CD4-positive, alpha-beta T cell (primary cell): ENCODE data around the gene LAIR1. TPM values are rescaled to one million over a fixed set of nuclear protein-coding genes. Genes with fewer than 3 reads are reported as not detected.
A peak's percentile ranks its signal among the peaks of the same experiment; 100 is the strongest.

Experiments
- ATAC-seq: fragments of 200-7000 bp; cut with Tn5 transposase; one replicate; pipeline ENCODE4 v1.10.0; 2022; ENCODE audit warnings: mild to moderate bottlenecking; ENCODE audit not compliant: poor library complexity
- CTCF ChIA-PET: fragments of 350-600 bp; sonication (Branson Sonifier 250); formaldehyde crosslinking; loops from one replicate; lab custom pipeline; 2021; ENCODE audit warnings: antibody characterized with exemption, inconsistent platforms; lab: Charles Lee
- POLR2A ChIA-PET: fragments of 350-600 bp; sonication (Branson Sonifier 250); formaldehyde crosslinking; loops from one replicate; lab custom pipeline; 2021; ENCODE audit warnings: antibody characterized with exemption, inconsistent platforms; lab: Charles Lee
- DNase-seq, 14 experiments: peaks; one replicate each; pipeline ENCODE4 v3.0.0-alpha.2; 2013 to 2020; ENCODE audit warnings: mixed read lengths in 2 of 14
- H3K27ac ChIP-seq, 2 donors: one replicate each; pipeline versions ENCODE4 v1.5.1 to v1.7.0; 2013; ENCODE audit warnings: low read length in 2 of 2, low read depth in 1 of 2, mild to moderate bottlenecking in 1 of 2
- H3K27me3 ChIP-seq, 2 experiments: 1 replicate in 1 of 2; 2 replicates in 1 of 2; pipeline versions ENCODE4 v1.6.1 to v1.7.0; 2013; ENCODE audit warnings: low read length in 2 of 2, control low read depth in 1 of 2, mild to moderate bottlenecking in 1 of 2, moderate library complexity in 1 of 2; ENCODE audit not compliant: insufficient read depth in 2 of 2, control insufficient read depth in 1 of 2
- H3K36me3 ChIP-seq: one replicate; pipeline ENCODE4 v1.6.1; 2013; ENCODE audit warnings: low read length, control low read depth; ENCODE audit not compliant: insufficient read depth
- H3K4me1 ChIP-seq: one replicate; pipeline ENCODE4 v1.6.1; 2013; ENCODE audit warnings: low read length, control low read depth; ENCODE audit not compliant: insufficient read depth
- H3K4me3 ChIP-seq: one replicate; pipeline ENCODE4 v1.5.1; 2013; ENCODE audit warnings: mild to moderate bottlenecking, low read length, moderate library complexity
- H3K9me3 ChIP-seq, 2 experiments: 1 replicate in 1 of 2; 2 replicates in 1 of 2; pipeline versions ENCODE4 v1.6.1 to v1.7.0; 2013; ENCODE audit warnings: low read length in 2 of 2, mild to moderate bottlenecking in 2 of 2, control low read depth in 1 of 2, moderate library complexity in 1 of 2; ENCODE audit not compliant: control insufficient read depth in 1 of 2, insufficient read depth in 1 of 2
- H3K27ac Mint-ChIP-seq: one replicate; pipeline ENCODE4 v1.8.0; 2020; ENCODE audit warnings: mixed read lengths
- H3K27me3 Mint-ChIP-seq: one replicate; pipeline ENCODE4 v1.8.0; 2021; ENCODE audit warnings: mixed read lengths
- H3K36me3 Mint-ChIP-seq: one replicate; pipeline ENCODE4 v1.8.0; 2021; ENCODE audit warnings: low read depth, mixed read lengths
- H3K4me1 Mint-ChIP-seq: one replicate; pipeline ENCODE4 v1.8.0; 2021; ENCODE audit warnings: low read depth, mixed read lengths
- H3K4me3 Mint-ChIP-seq: one replicate; pipeline ENCODE4 v1.8.0; 2020; ENCODE audit warnings: mild to moderate bottlenecking, mixed read lengths
- H3K9me3 Mint-ChIP-seq: one replicate; pipeline ENCODE4 v1.8.0; 2020; ENCODE audit warnings: mixed read lengths
- intact Hi-C, 2 experiments: fragments of 100-400 bp; cut with DNase I in 1 of 2; cut with micrococcal nuclease in 1 of 2; formaldehyde crosslinking; loops; one replicate each; pipeline versions ENCODE4 v1.15.1 to v1.9.0; 2023 to 2025; cut with DNase I, micrococcal nuclease
- total RNA-seq, 174 experiments: library from RNA in 2 of 174; stranded (reverse) in 2 of 174; gene quantifications; one replicate each; pipeline ENCODE4 v1.2.3 and lab custom pipeline; 2021 to 2026
- TF ChIP-seq, protein P1 (sequence below): fragments of 200-600 bp; IDR thresholded peaks from one replicate; pipeline ENCODE4 v1.8.0; 2022; ENCODE audit warnings: antibody characterized with exemption, mild to moderate bottlenecking

The LAIR1 gene
- total RNA-seq, 2 experiments from 2014 or later = 12.3 to 14.4 TPM

- no peak overlapping the region for H3K27ac Mint-ChIP-seq
These were observed 12.7 kb downstream of the LAIR1 start for GRCh38 chr19:54352041-54352440.

DNA sequence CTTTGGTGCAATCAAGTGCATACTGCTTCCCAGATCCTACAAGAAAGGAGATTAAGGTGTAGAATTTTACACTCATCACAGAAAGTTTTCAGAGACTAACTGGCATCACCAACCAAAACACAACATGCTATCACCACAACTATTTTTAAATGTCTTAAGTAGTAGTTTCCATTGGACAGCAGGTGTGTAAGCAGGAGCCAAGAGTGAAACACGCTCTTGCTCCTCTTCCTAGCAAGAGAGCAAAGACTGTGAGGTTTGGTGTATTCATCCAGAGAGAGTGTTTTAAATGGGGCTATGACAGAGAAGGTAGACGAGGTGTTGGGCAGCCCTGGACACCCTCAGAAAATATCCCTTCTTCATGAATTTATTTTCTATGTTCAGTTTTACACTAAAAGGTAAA, 13.3 kb downstream of the LAIR1 start:
- CTCF ChIA-PET = no interaction called here
- intact Hi-C loops = no loop called here

More at GRCh38 chr19:54352041-54352440, 12.7 kb downstream of the LAIR1 start:
- no peak overlapping the region for H3K27ac ChIP-seq
- Mint-ChIP-seq H3K4me3 (no peak overlapping the region), H3K36me3 (peaks cover 5% of the 10 kb centered on the region), H3K4me1 (peaks cover 3% of the 10 kb centered on the region), H3K9me3 (no peaks in the 10 kb centered on the region), H3K27me3 (peaks cover 8% of the 10 kb centered on the region)
- TF ChIP-seq, protein P1, sequence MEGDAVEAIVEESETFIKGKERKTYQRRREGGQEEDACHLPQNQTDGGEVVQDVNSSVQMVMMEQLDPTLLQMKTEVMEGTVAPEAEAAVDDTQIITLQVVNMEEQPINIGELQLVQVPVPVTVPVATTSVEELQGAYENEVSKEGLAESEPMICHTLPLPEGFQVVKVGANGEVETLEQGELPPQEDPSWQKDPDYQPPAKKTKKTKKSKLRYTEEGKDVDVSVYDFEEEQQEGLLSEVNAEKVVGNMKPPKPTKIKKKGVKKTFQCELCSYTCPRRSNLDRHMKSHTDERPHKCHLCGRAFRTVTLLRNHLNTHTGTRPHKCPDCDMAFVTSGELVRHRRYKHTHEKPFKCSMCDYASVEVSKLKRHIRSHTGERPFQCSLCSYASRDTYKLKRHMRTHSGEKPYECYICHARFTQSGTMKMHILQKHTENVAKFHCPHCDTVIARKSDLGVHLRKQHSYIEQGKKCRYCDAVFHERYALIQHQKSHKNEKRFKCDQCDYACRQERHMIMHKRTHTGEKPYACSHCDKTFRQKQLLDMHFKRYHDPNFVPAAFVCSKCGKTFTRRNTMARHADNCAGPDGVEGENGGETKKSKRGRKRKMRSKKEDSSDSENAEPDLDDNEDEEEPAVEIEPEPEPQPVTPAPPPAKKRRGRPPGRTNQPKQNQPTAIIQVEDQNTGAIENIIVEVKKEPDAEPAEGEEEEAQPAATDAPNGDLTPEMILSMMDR = no peak
- H3K27me3 ChIP-seq = peaks cover 0 to under 1% of the 10 kb centered on the region in 2 experiments
- ATAC-seq = no peak
- no peaks in the 10 kb centered on the region for H3K9me3 ChIP-seq
- POLR2A ChIA-PET = no interaction called here
- CTCF ChIA-PET = no interaction called here
- peak in 1 of 14 experiments; percentile 6 for DNase-seq
- H3K4me1 ChIP-seq = no peaks in the 10 kb centered on the region
- no peak overlapping the region for H3K4me3 ChIP-seq
- intact Hi-C loops = no loop called here
- H3K36me3 ChIP-seq = peaks cover 32% of the 10 kb centered on the region

DNA sequence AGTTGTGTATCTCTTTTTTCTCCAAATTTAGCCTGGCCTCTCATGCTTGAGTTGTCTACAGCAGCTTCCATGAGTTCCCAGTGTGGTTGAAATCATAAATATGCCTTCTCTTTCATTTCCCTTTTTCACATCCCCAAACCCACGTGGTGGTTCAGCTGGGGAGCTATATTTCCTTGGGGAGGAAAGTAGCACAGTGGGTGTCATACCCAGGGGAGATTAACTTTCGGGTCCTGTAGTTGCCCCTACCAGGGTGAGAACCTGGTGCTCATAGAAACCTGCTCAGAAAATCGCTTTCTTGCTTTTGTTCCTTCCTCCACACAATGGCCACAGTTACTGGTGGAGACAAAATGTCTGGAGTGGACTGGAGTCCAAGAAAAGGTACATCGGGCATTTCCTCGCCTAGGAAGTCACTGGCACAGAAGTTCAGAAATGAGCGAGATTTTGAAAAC, 18.8 kb downstream of the LAIR1 start:
- no peaks in the 10 kb centered on the region for H3K36me3 ChIP-seq
- no peaks in the 10 kb centered on the region for H3K36me3 Mint-ChIP-seq
- H3K4me3 Mint-ChIP-seq = no peak overlapping the region
- H3K27me3 ChIP-seq = peaks cover 0 to 3% of the 10 kb centered on the region in 2 experiments
- no peak for ATAC-seq
- DNase-seq = peak in 2 of 14 experiments; percentile 30 to 39
- H3K27ac Mint-ChIP-seq = no peak overlapping the region
- H3K4me1 Mint-ChIP-seq = no peaks in the 10 kb centered on the region
- no peaks in the 10 kb centered on the region for H3K4me1 ChIP-seq
- intact Hi-C loops = no loop called here
- no peak overlapping the region for H3K27ac ChIP-seq
- peaks cover 12% of the 10 kb centered on the region for H3K27me3 Mint-ChIP-seq
- H3K9me3 ChIP-seq = no peaks in the 10 kb centered on the region
- CTCF ChIA-PET = no interaction called here
- no peaks in the 10 kb centered on the region for H3K9me3 Mint-ChIP-seq
- no peak overlapping the region for H3K4me3 ChIP-seq
- POLR2A ChIA-PET = no interaction called here
- TF ChIP-seq, protein P1 = no peak

More for the DNA sequence above, 13.3 kb downstream of the LAIR1 start:
- Mint-ChIP-seq H3K4me3 (no peak overlapping the region), H3K9me3 (no peaks in the 10 kb centered on the region), H3K27ac (no peak overlapping the region), H3K36me3 (peaks cover 5% of the 10 kb centered on the region), H3K4me1 (peaks cover 3% of the 10 kb centered on the region), H3K27me3 (peaks cover 12% of the 10 kb centered on the region)
- Histone ChIP-seq H3K9me3 (no peaks in the 10 kb centered on the region), H3K27ac (no peak overlapping the region), H3K4me1 (no peaks in the 10 kb centered on the region), H3K27me3 (peaks cover 0 to 3% of the 10 kb centered on the region in 2 experiments), H3K4me3 (no peak overlapping the region), H3K36me3 (peaks cover 27% of the 10 kb centered on the region)
- TF ChIP-seq, protein P1 = no peak
- DNase-seq = no peak
- no peak for ATAC-seq
- POLR2A ChIA-PET = interaction anchor here (1.1 to 1.2 kb wide), 2 partner anchors 27 to 256 kb away, joined by 3 to 4 read pairs; no protein-coding TSS in a partner anchor
